Hypothalamus (tissue), 51 donors: ENCODE results near the gene XRCC6.
A peak's percentile ranks its signal among the peaks of the same experiment; 100 is the strongest.
"Not testable (repeated sequence)": the region's sequence is repeated elsewhere in the genome, so short reads cannot be mapped to it uniquely, and the experiment has no call there.

Experiments
- DNase-seq, 51 donors: peaks; one replicate each; lab custom pipeline; 2025; lab: John Stamatoyannopoulos, UW

Gene XRCC6

GRCh38 chr22:41648432-41648831 lies 27.3 kb downstream of the XRCC6 start:
- no peak for DNase-seq

GRCh38 chr22:41650229-41650628 lies 29.1 kb downstream of the XRCC6 start:
- DNase-seq, result no peak

- no peak for DNase-seq
Observed at GRCh38 chr22:41650821-41651220, 29.7 kb downstream of the XRCC6 start.

- no peak for DNase-seq
Observed at GRCh38 chr22:41654322-41654721, 33.2 kb downstream of the XRCC6 start.

GRCh38 chr22:41656556-41656955 lies 35.5 kb downstream of the XRCC6 start:
- no peak for DNase-seq

- DNase-seq, result no peak
Observed at GRCh38 chr22:41657709-41658108, 36.6 kb downstream of the XRCC6 start.

GRCh38 chr22:41658869-41659268 lies 37.8 kb downstream of the XRCC6 start:
- no peak for DNase-seq

GRCh38 chr22:41659941-41660340 lies 38.8 kb downstream of the XRCC6 start:
- DNase-seq, result no peak

- no peak for DNase-seq
Observed at GRCh38 chr22:41660416-41660815, 39.3 kb downstream of the XRCC6 start.

- DNase-seq, result no peak
Observed at GRCh38 chr22:41661088-41661487, 40.0 kb downstream of the XRCC6 start.

- DNase-seq, result no peak
Observed at GRCh38 chr22:41661713-41662112, 40.6 kb downstream of the XRCC6 start.

GRCh38 chr22:41663594-41663993 lies 42.5 kb downstream of the XRCC6 start:
- DNase-seq, result not testable (repeated sequence)

GRCh38 chr22:41664490-41664889 lies 43.4 kb downstream of the XRCC6 start:
- no peak for DNase-seq

- no peak for DNase-seq
Observed at GRCh38 chr22:41664951-41665350, 43.9 kb downstream of the XRCC6 start.

- DNase-seq, result no peak
Observed at GRCh38 chr22:41668971-41669911, 48.1 kb downstream of the XRCC6 start.

- DNase-seq, result not testable (repeated sequence)
Observed at GRCh38 chr22:41672096-41672495, 51.0 kb downstream of the XRCC6 start.

GRCh38 chr22:41672780-41673509 lies 51.9 kb downstream of the XRCC6 start:
- DNase-seq, result no peak

- DNase-seq, result no peak
Observed at GRCh38 chr22:41674846-41675340, 53.8 kb downstream of the XRCC6 start.

GRCh38 chr22:41676134-41676533 lies 55.0 kb downstream of the XRCC6 start:
- no peak for DNase-seq

- DNase-seq, result peak in 1 of 51 donors; percentile 9
Observed at GRCh38 chr22:41681616-41682015, 60.5 kb downstream of the XRCC6 start.

- peak; percentile 4 to 88 (median 72) for DNase-seq
Observed at GRCh38 chr22:41682033-41682807, 61.1 kb downstream of the XRCC6 start.
